Lower leg skin (tissue), 3 donors: Measurements from ENCODE around the gene GPR25.

Experiments
- POLR2A ChIP-seq, 2 donors: fragments of 450-650 bp; IDR thresholded peaks; one replicate each; pipeline ENCODE4 v1.6.1; 2016 to 2017; ENCODE audit warnings: antibody characterized with exemption in 2 of 2, mild to moderate bottlenecking in 1 of 2, moderate library complexity in 1 of 2
- TF ChIP-seq, protein P1 (sequence below), 3 donors: fragments of 450-650 bp; IDR thresholded peaks; one replicate each; pipeline ENCODE4 v1.5.1; 2016; ENCODE audit warnings: antibody characterized with exemption in 3 of 3, mild to moderate bottlenecking in 3 of 3, moderate library complexity in 2 of 3

- TF ChIP-seq POLR2A (IDR thresholded peaks at IDR 0.05) = no peak
- TF ChIP-seq, protein P1, sequence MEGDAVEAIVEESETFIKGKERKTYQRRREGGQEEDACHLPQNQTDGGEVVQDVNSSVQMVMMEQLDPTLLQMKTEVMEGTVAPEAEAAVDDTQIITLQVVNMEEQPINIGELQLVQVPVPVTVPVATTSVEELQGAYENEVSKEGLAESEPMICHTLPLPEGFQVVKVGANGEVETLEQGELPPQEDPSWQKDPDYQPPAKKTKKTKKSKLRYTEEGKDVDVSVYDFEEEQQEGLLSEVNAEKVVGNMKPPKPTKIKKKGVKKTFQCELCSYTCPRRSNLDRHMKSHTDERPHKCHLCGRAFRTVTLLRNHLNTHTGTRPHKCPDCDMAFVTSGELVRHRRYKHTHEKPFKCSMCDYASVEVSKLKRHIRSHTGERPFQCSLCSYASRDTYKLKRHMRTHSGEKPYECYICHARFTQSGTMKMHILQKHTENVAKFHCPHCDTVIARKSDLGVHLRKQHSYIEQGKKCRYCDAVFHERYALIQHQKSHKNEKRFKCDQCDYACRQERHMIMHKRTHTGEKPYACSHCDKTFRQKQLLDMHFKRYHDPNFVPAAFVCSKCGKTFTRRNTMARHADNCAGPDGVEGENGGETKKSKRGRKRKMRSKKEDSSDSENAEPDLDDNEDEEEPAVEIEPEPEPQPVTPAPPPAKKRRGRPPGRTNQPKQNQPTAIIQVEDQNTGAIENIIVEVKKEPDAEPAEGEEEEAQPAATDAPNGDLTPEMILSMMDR (IDR thresholded peaks at IDR 0.05) = no peak
Observed at GRCh38 chr1:200872446-200873115, at the start of gene GPR25.
